Muscle of leg (tissue), 11 donors: ENCODE data around the gene OR2A2. TPM values are rescaled to one million over a fixed set of nuclear protein-coding genes. Genes with fewer than 3 reads are reported as not detected.

Source experiments
- DNase-seq: peaks from one replicate; pipeline ENCODE4 v3.0.0; 2013
- H3K27ac ChIP-seq: one replicate; pipeline ENCODE4 v1.5.1; 2013; ENCODE audit warnings: mild to moderate bottlenecking, low read length, control low read depth
- H3K27me3 ChIP-seq: one replicate; pipeline ENCODE4 v1.6.1; 2013; ENCODE audit warnings: low read length; ENCODE audit not compliant: control insufficient read depth, insufficient read depth
- H3K36me3 ChIP-seq: one replicate; pipeline ENCODE4 v1.6.1; 2013; ENCODE audit warnings: low read length; ENCODE audit not compliant: control insufficient read depth, insufficient read depth
- H3K4me1 ChIP-seq: one replicate; pipeline ENCODE4 v1.6.1; 2013; ENCODE audit warnings: low read length; ENCODE audit not compliant: control insufficient read depth, insufficient read depth
- H3K4me3 ChIP-seq: one replicate; pipeline ENCODE4 v1.5.1; 2013; ENCODE audit warnings: low read length, control low read depth
- H3K9me3 ChIP-seq: replicated peaks from 2 replicates; pipeline ENCODE4 v1.6.1; 2013; ENCODE audit warnings: low read depth, low read length; ENCODE audit not compliant: control insufficient read depth
- WGBS: methylation state at CpG from one replicate; pipeline ENCODE4 v1.1.5; 2013; ENCODE audit warnings: missing lambda C conversion rate; ENCODE audit not compliant: insufficient coverage; 5-methylcytosine and 5-hydroxymethylcytosine counted together
- polyA plus RNA-seq, 8 donors: library from polyadenylated mRNA; unstranded; fragments of 120-200 nt; gene quantifications; one replicate each; pipeline versions ENCODE4 v1.2.1 to v1.2.3, GENCODE V29; 2013; ENCODE audit warnings: inconsistent platforms in 1 of 8, low replicate concordance in 1 of 8; ENCODE audit not compliant: insufficient read length in 8 of 8, insufficient read depth in 1 of 8
- total RNA-seq: library from RNA; stranded (reverse); fragments of 120-200 nt; gene quantifications from one replicate; pipeline ENCODE4 v1.2.4, GENCODE V29; 2013

Gene OR2A2
- total and polyA plus RNA-seq, 9 donors, result not detected

DNA sequence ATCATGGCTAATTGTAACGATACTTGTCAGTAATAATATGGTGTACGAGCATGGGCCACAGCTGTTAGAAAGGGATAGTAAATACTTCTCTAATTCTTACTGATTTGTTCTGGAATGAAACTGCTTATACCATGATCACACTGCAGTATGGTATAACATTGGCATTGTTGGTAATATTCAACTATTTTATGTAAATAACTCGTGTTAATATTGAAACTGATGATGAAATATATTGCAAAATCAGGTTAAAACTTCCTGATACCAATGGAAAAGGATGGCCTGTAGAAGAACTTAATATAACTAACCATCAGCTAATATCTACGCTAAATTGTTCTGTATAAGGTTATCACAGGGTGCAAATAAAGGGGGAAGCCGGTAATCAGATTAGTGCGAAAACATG, 23.9 kb downstream of the OR2A2 start:
- Histone ChIP-seq H3K4me1 (no peaks in the 10 kb centered on the region), H3K27ac (no peak overlapping the region), H3K36me3 (no peaks in the 10 kb centered on the region), H3K4me3 (no peak overlapping the region), H3K27me3 (no peaks in the 10 kb centered on the region), H3K9me3 (no peaks in the 10 kb centered on the region)
- no peak for DNase-seq
- WGBS, result 0% methylated on average over 1 of the region's 6 CpGs

GRCh38 chr7:144134116-144134515, 24.7 kb downstream of the OR2A2 start:
- no peak for DNase-seq
- Histone ChIP-seq H3K4me3 (no peak overlapping the region), H3K4me1 (no peaks in the 10 kb centered on the region), H3K9me3 (no peaks in the 10 kb centered on the region), H3K27me3 (no peaks in the 10 kb centered on the region), H3K36me3 (no peaks in the 10 kb centered on the region), H3K27ac (no peak overlapping the region)
- WGBS, result no CpG with 5 or more reads among the region's 1 CpG

GRCh38 chr7:144137501-144137900, 28.1 kb downstream of the OR2A2 start:
- no CpG with 5 or more reads among the region's 1 CpG for WGBS
- H3K36me3 ChIP-seq, result no peaks in the 10 kb centered on the region

DNA sequence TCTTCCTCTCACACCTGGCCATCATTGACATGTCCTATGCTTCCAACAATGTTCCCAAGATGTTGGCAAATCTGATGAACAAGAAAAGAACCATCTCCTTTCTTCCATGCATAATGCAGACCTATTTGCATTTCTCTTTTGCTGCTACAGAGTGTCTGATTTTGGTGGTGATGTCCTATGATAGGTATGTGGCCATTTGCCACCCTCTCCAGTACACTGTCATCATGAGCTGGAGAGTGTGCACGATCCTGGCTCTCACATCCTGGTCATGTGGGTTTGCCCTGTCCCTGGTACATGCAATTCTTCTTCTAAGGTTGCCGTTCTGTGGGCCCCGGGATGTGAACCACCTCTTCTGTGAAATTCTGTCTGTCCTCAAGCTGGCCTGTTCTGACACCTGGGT, 32.8 kb downstream of the OR2A2 start:
- WGBS, result 83% methylated on average over 3 of the region's 3 CpGs
- no peak for DNase-seq

More at GRCh38 chr7:144137501-144137900, 28.1 kb downstream of the OR2A2 start:
- Histone ChIP-seq H3K27me3 (no peaks in the 10 kb centered on the region), H3K4me1 (no peaks in the 10 kb centered on the region), H3K27ac (no peak overlapping the region), H3K9me3 (no peaks in the 10 kb centered on the region), H3K4me3 (no peak overlapping the region)
- DNase-seq, result no peak

DNA sequence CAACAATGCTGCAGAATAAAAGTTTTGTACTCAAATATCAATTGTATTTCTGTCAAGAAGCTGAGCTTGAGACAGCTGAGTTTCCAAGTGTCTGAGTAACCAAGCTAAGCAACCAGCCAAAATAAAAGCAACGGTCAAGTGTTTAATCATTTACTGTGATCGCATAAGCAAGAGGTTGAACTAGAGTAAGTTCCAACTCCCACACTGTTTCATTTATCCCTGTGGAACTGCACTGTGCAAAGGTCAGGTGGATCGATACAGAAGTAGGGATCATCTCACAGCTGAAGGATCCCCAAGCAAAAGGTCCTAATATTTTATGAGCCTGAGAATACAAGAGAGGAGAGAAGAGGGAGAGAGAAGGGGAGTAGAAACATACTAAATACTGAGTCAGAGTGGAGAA, 35.0 kb downstream of the OR2A2 start:
- H3K9me3 ChIP-seq, result peaks cover 8% of the 10 kb centered on the region

More for the DNA sequence above, 32.8 kb downstream of the OR2A2 start:
- no peaks in the 10 kb centered on the region for H3K36me3 ChIP-seq
- no peaks in the 10 kb centered on the region for H3K4me1 ChIP-seq
- peaks cover 4% of the 10 kb centered on the region for H3K9me3 ChIP-seq
- no peak overlapping the region for H3K27ac ChIP-seq
- H3K27me3 ChIP-seq, result no peaks in the 10 kb centered on the region
- H3K4me3 ChIP-seq, result no peak overlapping the region

GRCh38 chr7:144148224-144148827, 38.9 kb downstream of the OR2A2 start:
- Histone ChIP-seq H3K4me3 (no peak overlapping the region), H3K27ac (no peak overlapping the region), H3K27me3 (no peaks in the 10 kb centered on the region), H3K4me1 (no peaks in the 10 kb centered on the region), H3K9me3 (peaks cover 8% of the 10 kb centered on the region), H3K36me3 (no peaks in the 10 kb centered on the region)
- DNase-seq, result no peak
- 100% methylated on average over 1 of the region's 2 CpGs for WGBS

More for the DNA sequence above, 35.0 kb downstream of the OR2A2 start:
- Histone ChIP-seq H3K27ac (no peak overlapping the region), H3K36me3 (no peaks in the 10 kb centered on the region), H3K4me3 (no peak overlapping the region), H3K27me3 (no peaks in the 10 kb centered on the region), H3K4me1 (no peaks in the 10 kb centered on the region)
- WGBS, result 90% methylated on average over 2 of the region's 3 CpGs
- no peak for DNase-seq

DNA sequence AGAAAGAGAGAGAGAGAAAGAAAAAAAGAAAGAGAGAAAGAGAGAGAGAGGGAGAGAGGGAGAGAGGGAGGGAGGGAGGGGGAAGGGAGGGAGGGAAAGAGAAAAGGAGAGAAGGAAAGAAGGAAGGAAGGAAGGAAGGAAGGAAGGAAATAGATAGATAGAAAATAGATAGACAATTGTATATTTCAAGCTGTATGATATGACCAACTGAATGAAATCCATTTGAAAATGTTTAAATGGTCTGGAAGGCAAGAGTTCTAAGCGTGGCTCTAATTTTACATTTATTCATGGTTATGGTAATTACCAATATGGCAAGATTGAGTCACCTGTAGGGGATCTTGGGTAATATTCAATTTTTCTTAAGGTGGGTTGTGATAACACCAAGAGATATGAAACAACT, 49.5 kb downstream of the OR2A2 start:
- Histone ChIP-seq H3K27me3 (no peaks in the 10 kb centered on the region), H3K36me3 (no peaks in the 10 kb centered on the region), H3K4me3 (no peak overlapping the region), H3K27ac (no peak overlapping the region), H3K4me1 (no peaks in the 10 kb centered on the region), H3K9me3 (no peaks in the 10 kb centered on the region)
- no peak for DNase-seq
- no CpG with 5 or more reads among the region's 1 CpG for WGBS

Other genes with a start within 250 kb of the OR2A2 start
- gene TCAF1, start 207.4 kb upstream of the OR2A2 start, total RNA-seq, result 129 TPM
- gene TCAF1, start 207.4 kb upstream of the OR2A2 start, polyA plus RNA-seq, result 100 to 1,000 TPM; 104 to 186 (median 166) TPM
- not detected for gene OR2F2, start 174.3 kb upstream of the OR2A2 start, total RNA-seq
- not detected for gene OR2F2, start 174.3 kb upstream of the OR2A2 start, polyA plus RNA-seq
- gene OR2F1, start 154.7 kb upstream of the OR2A2 start, total RNA-seq, result not detected
- under 1 TPM in 2 of 8 donors, not detected in 6; 0.12 to 0.32 TPM for gene OR2F1, start 154.7 kb upstream of the OR2A2 start, polyA plus RNA-seq
- gene OR6B1, start 109.3 kb upstream of the OR2A2 start, total RNA-seq, result not detected
- under 1 TPM in 1 of 8 donors, not detected in 7; 0.04 TPM for gene OR6B1, start 109.3 kb upstream of the OR2A2 start, polyA plus RNA-seq
- gene OR2A5, start 60.6 kb upstream of the OR2A2 start, total RNA-seq, result not detected
- under 1 TPM in 2 of 8 donors, not detected in 6; 0.01 to 0.03 TPM for gene OR2A5, start 60.6 kb upstream of the OR2A2 start, polyA plus RNA-seq
- gene OR2A25, start 39.8 kb upstream of the OR2A2 start, total RNA-seq, result not detected
- under 1 TPM in 1 of 8 donors, not detected in 7; 0.08 TPM for gene OR2A25, start 39.8 kb upstream of the OR2A2 start, polyA plus RNA-seq
- gene OR2A12, start 23.3 kb upstream of the OR2A2 start, total RNA-seq, result not detected
- gene OR2A12, start 23.3 kb upstream of the OR2A2 start, polyA plus RNA-seq, result not detected
- not detected for gene OR2A14, start 13.6 kb downstream of the OR2A2 start, total RNA-seq
- not detected for gene OR2A14, start 13.6 kb downstream of the OR2A2 start, polyA plus RNA-seq
- 0.09 TPM for gene CTAGE4, start 73.9 kb downstream of the OR2A2 start, total RNA-seq
- gene CTAGE4, start 73.9 kb downstream of the OR2A2 start, polyA plus RNA-seq, result 1 to 10 TPM in 3 of 8 donors, under 1 TPM in 3, not detected in 2; 0.49 to 1.7 (median 0.99) TPM
- gene ARHGEF35, start 86.2 kb downstream of the OR2A2 start, total RNA-seq, result 0.80 TPM
- 1 to 10 TPM; 1.3 to 3.3 (median 1.9) TPM for gene ARHGEF35, start 86.2 kb downstream of the OR2A2 start, polyA plus RNA-seq
- 0.04 TPM for gene OR2A42, start 130.0 kb downstream of the OR2A2 start, total RNA-seq
- under 1 TPM; 0.13 to 0.65 (median 0.34) TPM for gene OR2A42, start 130.0 kb downstream of the OR2A2 start, polyA plus RNA-seq
- gene OR2A7, start 155.2 kb downstream of the OR2A2 start, total RNA-seq, result 0.44 TPM
- 1 to 10 TPM in 6 of 8 donors, under 1 TPM in 2; 0.75 to 2.7 (median 1.3) TPM for gene OR2A7, start 155.2 kb downstream of the OR2A2 start, polyA plus RNA-seq
- gene CTAGE8, start 159.7 kb downstream of the OR2A2 start, total RNA-seq, result 1.1 TPM
- gene CTAGE8, start 159.7 kb downstream of the OR2A2 start, polyA plus RNA-seq, result 1 to 10 TPM in 2 of 8 donors, under 1 TPM in 4, not detected in 2; 0.24 to 2.1 (median 0.60) TPM
- gene OR2A1, start 202.8 kb downstream of the OR2A2 start, total RNA-seq, result 0.13 TPM
- gene OR2A1, start 202.8 kb downstream of the OR2A2 start, polyA plus RNA-seq, result under 1 TPM; 0.07 to 0.82 (median 0.27) TPM
- 0.93 TPM for gene ARHGEF5, start 245.8 kb downstream of the OR2A2 start, total RNA-seq
- 1 to 10 TPM; 2.3 to 4.8 (median 3.1) TPM for gene ARHGEF5, start 245.8 kb downstream of the OR2A2 start, polyA plus RNA-seq